OCI-LY1 (cell line): Measurements from ENCODE around the gene LRP2BP.
"Not testable (repeated sequence)": the region's sequence is repeated elsewhere in the genome, so short reads cannot be mapped to it uniquely, and the experiment has no call there.

Experiments used
- H2AFZ ChIP-seq: fragments of 200-600 bp; sonication (generic), shearing (Covaris generic); 2 replicates; pipeline ENCODE4 v1.6.0; 2014; ENCODE audit warnings: antibody characterized with exemption, mild to moderate bottlenecking, low read length
- H3F3A ChIP-seq: fragments of 200-600 bp; sonication (generic), shearing (Covaris generic); 2 replicates; pipeline ENCODE4 v1.6.0; 2014; ENCODE audit warnings: mild to moderate bottlenecking, antibody characterized with exemption, low read length, moderate library complexity; ENCODE audit not compliant: insufficient read depth
- H3K27ac ChIP-seq: fragments of 200-600 bp; sonication (generic); 2 replicates; pipeline ENCODE4 v1.5.1; 2014; ENCODE audit warnings: low read length, mixed run types, mild to moderate bottlenecking, low read depth; ENCODE audit not compliant: poor library complexity, severe bottlenecking
- H3K27me3 ChIP-seq: fragments of 200-600 bp; sonication (generic); 2 replicates; pipeline ENCODE4 v1.6.0; 2014; ENCODE audit warnings: antibody characterized with exemption, mild to moderate bottlenecking, low read length, moderate library complexity; ENCODE audit not compliant: insufficient read depth
- H3K36me3 ChIP-seq: fragments of 200-600 bp; sonication (generic); 2 replicates; pipeline ENCODE4 v1.6.1; 2014; ENCODE audit warnings: mild to moderate bottlenecking, antibody characterized with exemption, low read length, moderate library complexity, mixed read lengths; ENCODE audit not compliant: insufficient read depth
- H3K4me1 ChIP-seq: fragments of 200-600 bp; sonication (generic); 2 replicates; pipeline ENCODE4 v1.5.1; 2014; ENCODE audit warnings: mild to moderate bottlenecking, low read length, moderate library complexity; ENCODE audit not compliant: insufficient read depth, severe bottlenecking
- H3K4me2 ChIP-seq: fragments of 200-600 bp; sonication (generic), shearing (Covaris generic); 2 replicates; pipeline ENCODE4 v1.6.1; 2014; ENCODE audit warnings: low read length
- H3K4me3 ChIP-seq: fragments of 200-600 bp; sonication (generic); 2 replicates; pipeline ENCODE4 v1.5.1; 2014; ENCODE audit warnings: low read length, low read depth, mild to moderate bottlenecking, mixed read lengths; ENCODE audit not compliant: poor library complexity, severe bottlenecking
- H3K79me2 ChIP-seq: fragments of 200-600 bp; shearing (Covaris generic); 2 replicates; pipeline ENCODE4 v1.6.1; 2016; ENCODE audit warnings: mixed run types, low read length, mixed read lengths; ENCODE audit not compliant: insufficient read depth
- H3K9ac ChIP-seq: fragments of 200-600 bp; sonication (generic), shearing (Covaris generic); 2 replicates; pipeline ENCODE4 v1.6.1; 2014; ENCODE audit warnings: mild to moderate bottlenecking, low read length, mixed read lengths
- H3K9me2 ChIP-seq: fragments of 200-600 bp; sonication (generic), shearing (Covaris generic); 2 replicates; pipeline ENCODE4 v1.6.1; 2014; ENCODE audit warnings: low read depth, mild to moderate bottlenecking, low read length, mixed read lengths
- H3K9me3 ChIP-seq: fragments of 200-600 bp; shearing (Covaris generic); 2 replicates; pipeline ENCODE4 v1.6.1; 2014; ENCODE audit warnings: low read length, mixed read lengths
- H4K20me1 ChIP-seq: fragments of 200-600 bp; sonication (generic), shearing (Covaris generic); 2 replicates; pipeline ENCODE4 v1.6.0; 2016; ENCODE audit warnings: mild to moderate bottlenecking, low read length; ENCODE audit not compliant: insufficient read depth
- EZH2 ChIP-seq: fragments of 200-600 bp; sonication (generic), shearing (Covaris generic); IDR thresholded peaks from 2 replicates; pipeline ENCODE4 v1.8.0; 2017; ENCODE audit warnings: borderline replicate concordance, mixed run types, mild to moderate bottlenecking, antibody characterized with exemption, low read length, moderate library complexity, mixed read lengths
- TF ChIP-seq, protein P1 (sequence below): fragments of 200-600 bp; sonication (generic), shearing (Covaris generic); IDR thresholded peaks from 2 replicates; pipeline ENCODE4 v1.5.1; 2017; ENCODE audit warnings: mild to moderate bottlenecking, antibody characterized with exemption, low read length, moderate library complexity, mixed read lengths

Gene LRP2BP

DNA sequence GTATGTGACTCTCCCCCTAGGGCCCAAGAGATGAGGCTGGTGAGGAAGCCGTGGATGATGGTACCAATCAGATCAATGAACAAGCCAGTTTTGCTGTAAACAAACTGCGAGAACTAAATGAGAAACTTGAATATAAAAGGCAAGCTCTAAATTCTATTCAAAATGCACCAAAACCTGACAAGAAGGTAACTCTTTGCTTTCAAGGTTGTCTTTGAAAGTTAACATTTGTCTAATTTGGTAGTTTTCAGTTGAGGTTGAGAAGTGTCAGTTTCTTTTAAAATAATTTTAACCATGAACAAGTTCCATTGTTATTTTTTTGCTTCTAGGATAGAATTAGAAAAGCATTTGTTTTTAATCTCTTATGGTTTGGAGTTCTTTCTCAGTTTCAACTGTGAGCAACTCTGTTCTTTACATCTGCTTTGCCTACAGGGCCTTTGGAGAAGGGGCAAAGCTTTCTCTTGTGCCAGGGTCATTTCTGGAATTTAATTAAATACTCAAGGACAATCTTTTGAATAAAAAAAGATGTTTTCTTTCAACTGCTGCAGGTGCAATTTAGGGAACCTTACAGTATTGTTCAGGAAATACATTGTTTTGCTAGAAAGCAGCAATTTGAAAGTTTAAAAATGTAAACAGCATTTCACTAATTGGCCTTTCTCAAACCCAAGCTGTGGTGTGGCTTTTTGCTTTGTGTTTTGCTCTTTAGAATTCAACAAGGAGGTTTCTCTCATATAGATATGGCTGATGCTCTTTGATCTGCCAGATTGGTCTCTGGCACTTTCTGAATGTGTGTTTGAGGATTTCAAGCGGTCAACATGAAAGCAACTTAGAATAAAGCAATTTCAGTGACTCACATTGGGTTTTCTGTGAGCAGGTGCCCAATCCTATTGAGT is 62.9 kb downstream of the LRP2BP start:
- H3K27ac ChIP-seq = no peak overlapping the region
- H3K4me2 ChIP-seq = no peak overlapping the region
- H3K4me3 ChIP-seq = no peak overlapping the region
- H3K4me1 ChIP-seq = no peaks in the 10 kb centered on the region
- no peaks in the 10 kb centered on the region for H3K79me2 ChIP-seq
- no peak overlapping the region for H2AFZ ChIP-seq
- no peaks in the 10 kb centered on the region for H4K20me1 ChIP-seq
- no peaks in the 10 kb centered on the region for H3K9me2 ChIP-seq
- no peak overlapping the region for H3K9ac ChIP-seq
- no peaks in the 10 kb centered on the region for H3K9me3 ChIP-seq
- no peaks in the 10 kb centered on the region for H3K27me3 ChIP-seq
- no peaks in the 10 kb centered on the region for H3F3A ChIP-seq
- TF ChIP-seq, protein P1, sequence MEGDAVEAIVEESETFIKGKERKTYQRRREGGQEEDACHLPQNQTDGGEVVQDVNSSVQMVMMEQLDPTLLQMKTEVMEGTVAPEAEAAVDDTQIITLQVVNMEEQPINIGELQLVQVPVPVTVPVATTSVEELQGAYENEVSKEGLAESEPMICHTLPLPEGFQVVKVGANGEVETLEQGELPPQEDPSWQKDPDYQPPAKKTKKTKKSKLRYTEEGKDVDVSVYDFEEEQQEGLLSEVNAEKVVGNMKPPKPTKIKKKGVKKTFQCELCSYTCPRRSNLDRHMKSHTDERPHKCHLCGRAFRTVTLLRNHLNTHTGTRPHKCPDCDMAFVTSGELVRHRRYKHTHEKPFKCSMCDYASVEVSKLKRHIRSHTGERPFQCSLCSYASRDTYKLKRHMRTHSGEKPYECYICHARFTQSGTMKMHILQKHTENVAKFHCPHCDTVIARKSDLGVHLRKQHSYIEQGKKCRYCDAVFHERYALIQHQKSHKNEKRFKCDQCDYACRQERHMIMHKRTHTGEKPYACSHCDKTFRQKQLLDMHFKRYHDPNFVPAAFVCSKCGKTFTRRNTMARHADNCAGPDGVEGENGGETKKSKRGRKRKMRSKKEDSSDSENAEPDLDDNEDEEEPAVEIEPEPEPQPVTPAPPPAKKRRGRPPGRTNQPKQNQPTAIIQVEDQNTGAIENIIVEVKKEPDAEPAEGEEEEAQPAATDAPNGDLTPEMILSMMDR = no peak
- no peak for TF ChIP-seq EZH2
- H3K36me3 ChIP-seq = peaks cover 68% of the 10 kb centered on the region

DNA sequence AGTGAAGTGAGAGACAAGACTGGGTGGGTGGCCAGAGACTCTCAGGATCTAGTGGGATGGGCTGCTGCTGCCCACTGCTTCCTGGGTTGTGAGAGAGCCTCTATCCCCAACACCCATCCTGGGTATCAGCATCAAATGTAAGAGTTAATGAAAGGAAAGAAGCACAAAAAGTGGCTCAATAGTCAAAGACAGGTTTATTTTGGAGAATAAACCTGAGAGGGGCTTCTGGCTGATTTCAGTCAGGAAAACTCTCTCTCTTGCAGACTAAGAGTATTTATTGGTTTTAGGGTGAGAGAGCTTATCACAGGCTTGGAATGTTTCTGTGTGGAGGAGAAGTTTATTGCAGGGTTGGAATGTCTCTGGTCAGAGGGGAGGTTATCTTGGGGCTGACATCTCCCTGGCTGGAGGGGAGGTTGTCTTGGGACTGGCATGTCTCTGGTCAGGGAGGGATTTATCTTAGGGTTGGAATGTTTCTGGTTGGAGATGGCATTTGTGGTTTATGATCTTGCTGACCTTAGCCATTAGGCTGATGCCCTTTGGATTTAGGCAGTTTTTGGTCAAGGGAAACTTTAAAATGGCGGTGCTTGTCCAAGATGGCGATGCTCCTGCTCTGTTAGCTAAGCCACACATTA is 65.7 kb downstream of the LRP2BP start:
- peaks cover 52% of the 10 kb centered on the region for H3K36me3 ChIP-seq
- H3K4me2 ChIP-seq, H3K4me1 ChIP-seq, H3K9me3 ChIP-seq, H3K9ac ChIP-seq, H2AFZ ChIP-seq, H3K27ac ChIP-seq, H4K20me1 ChIP-seq, H3F3A ChIP-seq, H3K9me2 ChIP-seq, H3K79me2 ChIP-seq, H3K27me3 ChIP-seq, H3K4me3 ChIP-seq: not testable (repeated sequence)

DNA sequence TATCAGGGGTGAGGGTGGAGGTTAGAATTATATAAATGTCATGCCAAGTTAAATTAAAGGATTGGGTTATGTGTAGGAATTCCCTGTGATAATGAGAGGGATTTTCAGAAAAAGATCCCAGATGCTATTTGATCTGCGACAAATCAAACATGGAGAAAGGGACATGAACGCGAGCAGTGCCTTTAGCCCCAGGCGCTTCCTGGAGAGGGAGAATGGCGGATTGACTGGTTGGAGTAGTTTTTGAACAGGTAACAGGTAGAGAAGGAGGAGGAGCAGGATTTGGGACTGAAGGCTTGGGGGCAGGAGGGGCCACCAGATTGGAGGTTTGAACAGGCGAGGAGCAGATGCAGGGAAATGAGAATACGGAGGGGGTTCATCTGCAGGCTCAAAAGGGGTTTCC is 67.1 kb downstream of the LRP2BP start:
- Histone ChIP-seq H3K36me3 (peaks cover 59% of the 10 kb centered on the region), H3K4me3 (no peak overlapping the region), H3K9me2 (no peaks in the 10 kb centered on the region), H3F3A (no peaks in the 10 kb centered on the region), H3K9me3 (no peaks in the 10 kb centered on the region), H3K4me1 (no peaks in the 10 kb centered on the region), H2AFZ (no peak overlapping the region), H3K27ac (no peak overlapping the region), H3K4me2 (no peak overlapping the region), H3K27me3 (no peaks in the 10 kb centered on the region), H3K9ac (no peak overlapping the region), H3K79me2 (no peaks in the 10 kb centered on the region), H4K20me1 (no peaks in the 10 kb centered on the region)
- no peak for TF ChIP-seq EZH2
- TF ChIP-seq, protein P1 = no peak

DNA sequence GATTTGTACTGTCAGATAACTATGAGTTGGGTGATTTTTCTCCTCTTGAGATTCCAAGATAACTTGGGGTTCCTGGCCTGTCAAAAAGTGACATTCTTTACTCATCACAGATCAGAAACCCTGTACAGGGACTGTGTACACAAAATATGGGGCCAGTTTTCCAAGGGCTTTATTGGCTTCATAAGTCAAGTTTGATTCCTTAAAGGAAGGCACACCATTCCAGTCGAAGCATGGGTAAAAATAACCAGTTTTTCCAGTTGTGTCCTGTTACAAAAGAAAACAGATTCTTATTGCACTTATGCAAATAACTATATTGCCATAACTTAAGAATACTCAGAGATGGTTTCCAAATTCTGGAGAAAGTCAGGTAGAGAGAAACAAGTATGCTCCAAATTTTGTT is 70.0 kb downstream of the LRP2BP start:
- H3K27ac ChIP-seq, H3K9ac ChIP-seq, H3K9me2 ChIP-seq, H3K4me3 ChIP-seq, H4K20me1 ChIP-seq, H3K4me1 ChIP-seq, H3K27me3 ChIP-seq, H3F3A ChIP-seq, H3K9me3 ChIP-seq, H3K4me2 ChIP-seq, H2AFZ ChIP-seq, H3K79me2 ChIP-seq: not testable (repeated sequence)
- H3K36me3 ChIP-seq = peaks cover 72% of the 10 kb centered on the region

DNA sequence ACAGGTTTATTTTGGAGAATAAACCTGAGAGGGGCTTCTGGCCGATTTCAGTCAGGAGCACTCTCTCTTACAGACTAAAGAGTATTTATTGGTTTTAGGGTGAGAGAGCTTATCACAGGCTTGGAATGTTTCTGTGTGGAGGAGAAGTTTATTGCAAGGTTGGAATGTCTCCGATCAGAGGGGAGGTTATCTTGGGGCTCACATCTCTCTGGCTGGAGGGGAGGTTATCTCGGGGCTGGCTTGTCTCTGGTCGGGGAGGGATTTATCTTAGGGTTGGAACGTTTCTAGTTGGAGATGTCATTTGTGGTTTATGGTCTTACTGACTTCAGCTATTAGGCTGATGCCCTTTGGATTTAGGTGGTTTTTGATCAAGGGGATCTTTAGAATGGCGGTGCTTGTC is 71.4 kb downstream of the LRP2BP start:
- H4K20me1 ChIP-seq, H3K27me3 ChIP-seq, H3K9me3 ChIP-seq, H3K9me2 ChIP-seq, H3K4me1 ChIP-seq, H3K27ac ChIP-seq, H3K4me3 ChIP-seq, H3F3A ChIP-seq, H2AFZ ChIP-seq, H3K4me2 ChIP-seq, H3K79me2 ChIP-seq, H3K9ac ChIP-seq: not testable (repeated sequence)
- H3K36me3 ChIP-seq = peaks cover 67% of the 10 kb centered on the region
